A673 (cell line): Measurements from ENCODE around the gene PADI3. TPM values are rescaled to one million over a fixed set of nuclear protein-coding genes. Genes with fewer than 3 reads are reported as not detected.

Source experiments
- BruUV-seq: library from RNA; stranded (reverse); fragments of 400-500 nt; replicated peaks from 2 replicates; lab custom pipeline; 2021; lab: Mats Ljungman, UMichigan
- CTCF ChIA-PET: fragments of 300-600 bp; sonication (Branson Sonifier 250); formaldehyde crosslinking; loops from one replicate; lab custom pipeline; 2022; ENCODE audit warnings: antibody characterized with exemption; lab: Charles Lee
- POLR2A ChIA-PET: fragments of 300-600 bp; sonication (Branson Sonifier 250); formaldehyde crosslinking; loops from one replicate; lab custom pipeline; 2022; ENCODE audit warnings: antibody characterized with exemption; ENCODE audit not compliant: low non-redundant PET; lab: Charles Lee
- DNase-seq: peaks from one replicate; pipeline ENCODE4 v3.0.0-alpha.2; 2015; ENCODE audit warnings: low spot score
- H3K27ac ChIP-seq: fragments of 200-600 bp; sonication (generic); 2 replicates; pipeline ENCODE4 v1.5.1; 2016; ENCODE audit warnings: mixed run types, low read depth, mild to moderate bottlenecking, mixed read lengths, antibody characterized with exemption, low read length; ENCODE audit not compliant: poor library complexity, severe bottlenecking
- H3K27me3 ChIP-seq: fragments of 200-600 bp; sonication (generic); replicated peaks from 2 replicates; pipeline ENCODE4 v1.6.1; 2017; ENCODE audit warnings: mixed run types, low read depth, mild to moderate bottlenecking, mixed read lengths, antibody characterized with exemption, low read length; ENCODE audit not compliant: insufficient read depth, poor library complexity
- H3K36me3 ChIP-seq: fragments of 200-600 bp; sonication (generic); 2 replicates; pipeline ENCODE4 v1.6.1; 2016; ENCODE audit warnings: mixed run types, mild to moderate bottlenecking, mixed read lengths, antibody characterized with exemption, low read length; ENCODE audit not compliant: insufficient read depth, poor library complexity, severe bottlenecking
- H3K4me1 ChIP-seq: fragments of 200-600 bp; sonication (generic); 2 replicates; pipeline ENCODE4 v1.6.1; 2017; ENCODE audit warnings: mixed run types, mild to moderate bottlenecking, mixed read lengths, antibody characterized with exemption, low read length; ENCODE audit not compliant: insufficient read depth, poor library complexity, severe bottlenecking
- H3K4me3 ChIP-seq: fragments of 200-600 bp; sonication (generic); 2 replicates; pipeline ENCODE4 v1.5.1; 2016; ENCODE audit warnings: low read depth, mixed run types, mild to moderate bottlenecking, mixed read lengths, low read length; ENCODE audit not compliant: poor library complexity, severe bottlenecking
- H3K9me3 ChIP-seq: fragments of 200-600 bp; sonication (generic); 2 replicates; pipeline ENCODE4 v1.6.1; 2016; ENCODE audit warnings: mixed run types, low read depth, mild to moderate bottlenecking, mixed read lengths, antibody characterized with exemption, low read length; ENCODE audit not compliant: poor library complexity, severe bottlenecking
- EZH2 ChIP-seq: fragments of 200-600 bp; sonication (generic); IDR thresholded peaks from 2 replicates; pipeline ENCODE4 v1.6.1; 2017; ENCODE audit warnings: borderline replicate concordance, low read depth, mild to moderate bottlenecking, mixed read lengths, antibody characterized with exemption, low read length; ENCODE audit not compliant: poor library complexity, severe bottlenecking
- intact Hi-C: fragments of 100-400 bp; cut with micrococcal nuclease; formaldehyde crosslinking; loops from one replicate; pipeline ENCODE4 v1.10.0; 2022; ENCODE audit not compliant: unreplicated experiment
- total RNA-seq: library from RNA; stranded (reverse); gene quantifications from 2 replicates; pipeline ENCODE4 v1.2.3, GENCODE V29; 2021
- TF ChIP-seq, protein P1 (sequence below): fragments of 300-800, 200-600 bp; sonication (generic); conservative IDR thresholded peaks from 2 replicates; pipeline ENCODE4 v1.5.1; 2017; ENCODE audit warnings: low read depth, mild to moderate bottlenecking, antibody characterized with exemption, low read length, moderate library complexity, mixed read lengths

Gene PADI3
- total RNA-seq, 1 experiment from 2014 or later: 0.26 TPM

DNA sequence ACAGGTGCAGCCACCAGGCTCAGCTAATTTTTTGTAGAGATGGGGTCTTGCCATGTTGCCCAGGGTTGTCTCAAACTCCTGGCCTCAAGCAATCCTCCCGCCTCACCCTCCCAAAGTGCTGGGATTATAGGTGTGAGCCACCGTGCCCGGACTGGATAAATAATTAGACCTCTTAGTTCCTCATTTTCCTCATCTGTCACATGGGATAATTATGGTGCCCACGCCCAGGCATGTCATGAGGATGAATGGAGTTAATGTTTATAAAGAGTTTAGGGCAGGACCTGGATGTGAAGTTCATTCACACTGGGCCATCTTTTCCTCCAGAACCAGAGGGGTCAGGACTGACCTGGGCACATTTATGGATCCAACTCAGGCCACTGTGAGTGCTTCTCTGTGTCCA lies 23.7 kb downstream of the PADI3 start:
- Histone ChIP-seq H3K27ac (no peak overlapping the region), H3K4me1 (no peaks in the 10 kb centered on the region), H3K9me3 (no peaks in the 10 kb centered on the region), H3K4me3 (no peak overlapping the region), H3K27me3 (no peaks in the 10 kb centered on the region), H3K36me3 (no peaks in the 10 kb centered on the region)
- no peak for DNase-seq
- no TSS peak for BruUV-seq
- POLR2A ChIA-PET: no interaction called here
- TF ChIP-seq, protein P1, sequence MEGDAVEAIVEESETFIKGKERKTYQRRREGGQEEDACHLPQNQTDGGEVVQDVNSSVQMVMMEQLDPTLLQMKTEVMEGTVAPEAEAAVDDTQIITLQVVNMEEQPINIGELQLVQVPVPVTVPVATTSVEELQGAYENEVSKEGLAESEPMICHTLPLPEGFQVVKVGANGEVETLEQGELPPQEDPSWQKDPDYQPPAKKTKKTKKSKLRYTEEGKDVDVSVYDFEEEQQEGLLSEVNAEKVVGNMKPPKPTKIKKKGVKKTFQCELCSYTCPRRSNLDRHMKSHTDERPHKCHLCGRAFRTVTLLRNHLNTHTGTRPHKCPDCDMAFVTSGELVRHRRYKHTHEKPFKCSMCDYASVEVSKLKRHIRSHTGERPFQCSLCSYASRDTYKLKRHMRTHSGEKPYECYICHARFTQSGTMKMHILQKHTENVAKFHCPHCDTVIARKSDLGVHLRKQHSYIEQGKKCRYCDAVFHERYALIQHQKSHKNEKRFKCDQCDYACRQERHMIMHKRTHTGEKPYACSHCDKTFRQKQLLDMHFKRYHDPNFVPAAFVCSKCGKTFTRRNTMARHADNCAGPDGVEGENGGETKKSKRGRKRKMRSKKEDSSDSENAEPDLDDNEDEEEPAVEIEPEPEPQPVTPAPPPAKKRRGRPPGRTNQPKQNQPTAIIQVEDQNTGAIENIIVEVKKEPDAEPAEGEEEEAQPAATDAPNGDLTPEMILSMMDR: no peak
- no peak for TF ChIP-seq EZH2
- intact Hi-C loops: no loop called here
- CTCF ChIA-PET: no interaction called here

DNA sequence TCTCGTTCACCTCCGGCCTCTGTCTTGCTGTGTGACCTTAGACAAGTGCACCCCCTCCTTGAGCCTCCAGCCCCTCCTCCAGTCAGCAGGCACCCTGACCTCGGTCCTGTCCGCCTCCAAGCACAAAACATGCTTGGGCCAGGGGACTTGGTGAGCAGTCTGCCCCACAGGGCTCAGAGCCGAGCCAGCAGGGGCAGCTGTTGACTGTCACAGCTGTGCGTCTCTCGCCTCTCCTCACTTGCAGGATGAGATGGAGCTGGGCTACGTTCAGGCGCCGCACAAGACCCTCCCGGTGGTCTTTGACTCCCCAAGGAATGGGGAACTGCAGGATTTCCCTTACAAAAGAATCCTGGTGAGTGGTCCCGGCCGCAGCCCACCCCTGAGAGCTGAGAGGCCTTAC lies 24.2 kb downstream of the PADI3 start:
- no peaks in the 10 kb centered on the region for H3K9me3 ChIP-seq
- H3K4me3 ChIP-seq: no peak overlapping the region
- intact Hi-C loops: no loop called here
- POLR2A ChIA-PET: no interaction called here
- H3K27me3 ChIP-seq: no peaks in the 10 kb centered on the region
- H3K27ac ChIP-seq: no peak overlapping the region
- CTCF ChIA-PET: no interaction called here
- no peak for DNase-seq
- TF ChIP-seq, protein P1: no peak
- no peak for TF ChIP-seq EZH2
- H3K4me1 ChIP-seq: no peaks in the 10 kb centered on the region
- no TSS peak for BruUV-seq
- H3K36me3 ChIP-seq: no peaks in the 10 kb centered on the region

DNA sequence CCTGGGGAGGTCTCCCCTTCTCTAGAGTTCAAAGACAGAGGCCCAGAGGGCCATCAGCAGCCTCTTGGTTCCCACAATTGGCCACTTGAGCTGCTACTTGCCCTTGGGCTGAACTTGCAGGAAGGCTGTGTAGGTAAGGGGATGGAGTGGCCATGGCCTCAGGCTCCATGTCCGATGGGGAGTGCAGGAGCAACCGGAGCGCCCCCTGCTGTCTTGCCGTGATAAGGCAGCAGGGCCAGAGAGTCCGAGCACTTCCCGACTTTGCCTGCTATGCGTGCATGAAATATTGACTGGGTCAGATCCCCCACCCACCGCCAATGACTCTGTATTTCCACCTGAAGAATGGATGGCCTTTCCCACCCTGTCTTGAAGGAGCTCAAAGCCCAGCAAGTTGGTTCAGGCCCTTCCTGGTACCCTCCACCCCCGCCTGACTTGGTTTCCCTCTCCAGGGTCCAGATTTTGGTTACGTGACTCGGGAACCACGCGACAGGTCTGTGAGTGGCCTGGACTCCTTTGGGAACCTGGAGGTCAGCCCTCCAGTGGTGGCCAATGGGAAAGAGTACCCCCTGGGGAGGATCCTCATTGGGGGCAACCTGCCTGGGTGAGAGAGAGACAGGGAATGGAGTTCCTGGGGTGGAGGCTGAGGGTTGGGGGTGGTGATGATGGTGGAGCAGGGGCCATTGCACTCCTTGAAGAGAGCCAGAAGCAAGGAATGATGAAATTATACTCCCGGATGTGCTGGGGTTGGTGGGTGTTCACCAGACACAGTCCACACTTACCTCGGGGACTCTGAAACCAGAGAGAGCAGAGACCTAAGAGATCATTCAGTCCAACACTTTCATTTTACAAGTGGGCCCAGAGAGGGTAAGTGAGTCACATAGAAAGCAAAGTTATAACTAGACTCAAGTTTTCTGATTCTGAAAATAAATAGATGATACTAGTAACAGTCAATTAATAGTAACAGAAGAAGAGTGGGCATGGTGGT lies 25.6 kb downstream of the PADI3 start:
- H3K4me3 ChIP-seq: no peak overlapping the region
- BruUV-seq: no TSS peak
- H3K27me3 ChIP-seq: no peaks in the 10 kb centered on the region
- CTCF ChIA-PET: interaction anchor here (0.6 to 0.7 kb wide), 2 partner anchors 295 to 311 kb away, joined by 5 to 7 read pairs; no protein-coding TSS in a partner anchor
- peak; percentile 67 for DNase-seq
- no peaks in the 10 kb centered on the region for H3K36me3 ChIP-seq
- TF ChIP-seq, protein P1: peak; percentile 94
- no peak for TF ChIP-seq EZH2
- POLR2A ChIA-PET: no interaction called here
- intact Hi-C loops: loop anchor here (1.0 kb wide), 1 partner anchor 215 kb away; no protein-coding TSS in a partner anchor
- no peak overlapping the region for H3K27ac ChIP-seq
- no peaks in the 10 kb centered on the region for H3K4me1 ChIP-seq
- no peaks in the 10 kb centered on the region for H3K9me3 ChIP-seq
